Stimulated activated CD8-positive, alpha-beta memory T cell treated with anti-CD3 and anti-CD28 coated beads, Interleukin-12 subunit alpha, Interleukin-12 subunit beta, amount 100 ng/mL, for 4 hours (primary cell): ENCODE measurements around the gene STK4.

ENCODE experiments used
- DNase-seq: peaks from one replicate; pipeline ENCODE4 v3.0.0-alpha.2; 2020; ENCODE audit warnings: low read depth

STK4 gene

GRCh38 chr20:44966030-44966961, at the start of gene STK4:
Gene STK4, plus strand, starts transcription at chr20:44966512. Its CDS starts 57 bp downstream, at chr20:44966569.
- DNase-seq = peak; percentile 96

DNA sequence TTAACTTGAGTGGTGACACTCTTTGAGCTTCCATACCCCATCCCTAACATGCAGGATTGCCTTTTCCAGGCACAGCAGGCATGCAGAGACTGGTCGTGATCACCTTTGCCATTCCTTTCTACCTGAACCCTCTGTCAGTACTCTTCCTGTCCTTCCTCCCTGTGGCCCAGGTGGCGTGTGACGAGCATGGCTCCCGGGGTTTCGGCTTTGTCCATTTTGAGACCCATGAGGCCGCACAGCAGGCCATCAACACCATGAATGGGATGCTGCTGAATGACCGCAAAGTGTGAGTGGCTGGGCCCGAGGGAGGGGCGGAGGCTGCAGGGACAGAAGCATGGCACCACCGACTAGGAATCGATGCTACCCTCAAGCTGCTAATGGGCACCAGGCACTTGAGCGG, 49.7 kb upstream of the STK4 start:
- DNase-seq = no peak

DNA sequence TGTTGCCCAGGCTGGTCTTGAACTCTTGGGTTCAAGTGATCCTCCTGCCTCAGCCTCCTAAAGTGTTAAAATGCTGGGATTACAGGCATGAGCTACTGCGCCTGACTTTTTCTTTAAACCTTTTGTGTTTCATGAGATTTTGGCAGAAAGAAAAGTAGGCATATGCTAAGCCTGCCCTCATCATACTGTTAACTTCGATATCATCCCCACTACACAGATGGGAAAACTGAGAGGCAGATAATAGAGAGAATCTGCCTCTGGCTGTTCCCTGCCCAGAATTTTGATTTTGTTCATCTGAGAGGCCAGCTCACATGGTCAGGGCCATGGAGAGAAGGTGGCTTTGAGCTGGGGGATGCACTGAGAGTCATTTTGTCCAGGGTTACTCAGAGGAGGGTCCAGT, 48.9 kb upstream of the STK4 start:
- DNase-seq = no peak

DNA sequence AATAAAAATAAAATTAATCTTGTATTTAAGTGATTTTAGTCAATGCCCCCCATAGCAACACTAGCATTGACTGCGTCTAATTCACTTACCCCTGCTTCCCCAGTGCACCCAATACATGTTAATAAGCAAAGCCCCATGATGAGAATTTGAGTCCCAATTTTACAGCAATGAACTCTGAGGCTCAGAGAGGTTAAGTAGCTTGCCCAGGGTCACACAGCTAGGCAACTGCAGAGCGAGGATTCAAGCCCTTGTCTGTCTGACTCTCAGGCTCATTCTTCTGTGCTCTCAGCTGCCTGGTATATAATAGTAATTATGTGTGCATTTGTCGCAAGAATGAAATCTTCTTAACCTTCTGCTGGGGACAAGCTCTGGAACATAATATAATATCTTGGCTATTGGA, 48.0 kb upstream of the STK4 start:
- no peak for DNase-seq

DNA sequence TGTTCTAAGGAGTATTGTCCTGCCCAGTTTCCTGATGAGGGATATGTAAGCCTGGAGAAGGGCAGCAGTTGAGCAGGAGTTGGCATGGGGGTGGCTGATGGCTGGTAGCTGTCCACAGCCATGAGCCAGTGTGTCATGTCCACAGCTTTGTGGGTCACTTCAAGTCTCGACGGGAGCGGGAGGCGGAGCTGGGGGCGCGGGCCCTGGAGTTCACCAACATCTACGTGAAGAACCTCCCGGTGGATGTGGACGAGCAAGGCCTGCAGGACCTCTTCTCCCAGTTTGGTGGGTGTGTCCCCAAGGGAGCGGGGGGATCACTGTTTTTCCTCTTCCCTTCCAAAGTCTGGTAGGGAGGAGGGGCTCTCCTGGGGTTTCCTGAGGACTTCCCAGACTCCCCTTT, 47.6 kb upstream of the STK4 start:
- no peak for DNase-seq

- DNase-seq = no peak
Measured at GRCh38 chr20:44921447-44921846, 44.9 kb upstream of the STK4 start.

DNA sequence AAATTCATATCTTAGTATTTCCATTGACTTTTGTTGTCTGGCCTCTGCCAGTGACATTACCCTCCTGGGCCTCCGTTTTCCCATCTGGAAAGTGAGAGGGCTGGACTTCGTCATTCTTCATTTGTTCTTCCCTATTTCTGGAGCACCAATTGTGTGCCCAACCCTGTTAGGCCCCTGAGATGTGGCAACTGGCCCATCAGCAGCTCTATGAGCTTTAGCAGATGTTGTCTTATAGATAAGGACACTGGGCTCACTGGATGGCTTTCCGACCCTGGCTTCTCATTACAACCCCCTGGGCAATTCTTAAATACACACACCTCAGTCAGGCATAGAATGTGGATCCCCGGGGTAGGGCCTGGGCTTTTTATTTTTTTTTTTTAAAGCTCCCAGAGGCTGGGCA, 41.8 kb upstream of the STK4 start:
- DNase-seq = no peak

DNA sequence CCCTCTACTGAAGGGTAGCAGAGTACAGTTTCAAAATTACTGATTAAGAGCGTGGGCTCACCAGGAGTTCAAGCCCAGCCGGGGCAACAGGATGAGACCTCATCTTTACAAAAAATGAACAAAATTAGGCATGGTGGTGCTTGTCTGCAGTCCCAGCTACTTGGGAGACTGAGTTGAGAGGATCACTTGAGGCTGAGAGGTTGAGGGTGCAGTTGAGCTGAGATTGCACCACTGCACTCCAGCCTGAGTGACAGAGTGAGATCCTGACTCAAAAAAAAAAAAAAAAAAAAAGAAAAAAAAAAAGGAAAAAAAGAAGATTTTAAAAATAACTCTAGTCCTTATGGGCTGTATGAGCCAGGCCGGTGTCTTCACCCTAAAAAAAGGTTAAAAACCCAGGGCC, 37.7 kb upstream of the STK4 start:
- DNase-seq = no peak

DNA sequence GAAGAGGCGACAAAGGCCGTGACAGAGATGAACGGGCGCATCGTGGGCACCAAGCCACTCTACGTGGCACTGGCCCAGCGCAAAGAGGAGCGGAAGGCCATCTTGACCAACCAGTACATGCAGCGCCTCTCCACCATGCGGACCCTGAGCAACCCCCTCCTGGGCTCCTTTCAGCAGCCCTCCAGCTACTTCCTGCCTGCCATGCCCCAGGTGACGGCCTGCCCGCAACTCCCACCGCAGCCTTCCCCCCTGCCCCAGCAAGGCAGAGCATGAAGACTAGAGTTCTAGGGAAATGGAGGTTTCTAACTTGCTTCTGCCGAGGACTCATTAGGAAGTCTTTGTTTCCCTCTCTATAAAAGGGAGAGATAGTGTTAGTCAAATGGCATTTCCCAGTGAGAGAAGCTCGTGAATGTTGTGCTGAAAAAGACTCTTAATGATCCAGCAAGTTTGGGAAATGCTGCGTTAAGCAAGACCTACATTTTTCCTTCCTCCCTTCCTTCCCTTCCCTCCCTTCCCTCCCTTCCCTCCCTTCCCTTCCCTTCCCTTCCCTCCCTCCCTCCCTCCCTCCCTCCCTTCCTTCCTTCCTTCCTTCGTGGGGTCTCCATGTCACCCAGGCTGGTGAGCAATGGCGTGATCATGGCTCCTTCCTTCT, 35.7 kb upstream of the STK4 start:
- no peak for DNase-seq

DNA sequence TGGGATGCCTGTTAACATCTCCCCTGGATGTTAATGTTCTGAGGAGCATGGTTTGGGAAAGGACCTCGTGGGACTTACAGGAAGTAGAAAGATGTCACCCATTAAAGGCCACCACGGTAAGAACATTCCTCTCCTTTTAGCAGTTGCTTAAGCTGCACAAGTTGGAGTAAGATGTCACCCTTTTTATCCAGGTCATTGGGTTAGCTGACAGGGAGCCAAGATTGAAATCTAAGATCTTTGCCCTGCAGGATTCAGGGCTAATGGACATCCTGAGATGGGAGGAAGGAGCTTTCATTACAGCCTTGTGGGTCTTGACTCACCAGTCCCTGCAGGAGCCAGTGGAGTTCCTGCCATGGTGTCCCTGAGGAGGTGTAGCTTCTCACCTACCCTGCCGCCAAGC, 34.4 kb upstream of the STK4 start:
- DNase-seq = no peak

GRCh38 chr20:44932916-44933315, 33.4 kb upstream of the STK4 start:
- DNase-seq = no peak

- DNase-seq = no peak
Measured at GRCh38 chr20:44936510-44936909, 29.8 kb upstream of the STK4 start.

DNA sequence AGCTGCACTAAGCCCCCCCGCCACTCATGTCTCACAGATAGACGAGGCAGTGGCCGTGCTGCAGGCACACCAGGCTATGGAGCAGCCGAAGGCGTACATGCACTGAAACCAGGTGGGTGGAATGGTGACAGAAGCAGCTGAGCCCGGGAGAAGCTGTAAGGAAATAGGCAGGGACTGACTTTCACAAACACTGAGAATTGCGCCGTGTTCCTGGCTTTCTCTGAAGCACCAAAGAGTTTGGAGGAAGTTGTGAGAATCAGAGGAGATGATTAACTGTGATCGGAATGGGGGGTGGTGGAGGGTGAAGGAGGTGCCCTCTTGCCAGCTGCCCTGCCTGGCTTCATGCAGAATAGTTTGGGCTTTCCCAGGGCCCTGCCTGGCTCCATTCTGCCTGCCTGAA, 27.7 kb upstream of the STK4 start:
- DNase-seq = no peak

- no peak for DNase-seq
Measured at GRCh38 chr20:44941120-44941691, 25.1 kb upstream of the STK4 start.

DNA sequence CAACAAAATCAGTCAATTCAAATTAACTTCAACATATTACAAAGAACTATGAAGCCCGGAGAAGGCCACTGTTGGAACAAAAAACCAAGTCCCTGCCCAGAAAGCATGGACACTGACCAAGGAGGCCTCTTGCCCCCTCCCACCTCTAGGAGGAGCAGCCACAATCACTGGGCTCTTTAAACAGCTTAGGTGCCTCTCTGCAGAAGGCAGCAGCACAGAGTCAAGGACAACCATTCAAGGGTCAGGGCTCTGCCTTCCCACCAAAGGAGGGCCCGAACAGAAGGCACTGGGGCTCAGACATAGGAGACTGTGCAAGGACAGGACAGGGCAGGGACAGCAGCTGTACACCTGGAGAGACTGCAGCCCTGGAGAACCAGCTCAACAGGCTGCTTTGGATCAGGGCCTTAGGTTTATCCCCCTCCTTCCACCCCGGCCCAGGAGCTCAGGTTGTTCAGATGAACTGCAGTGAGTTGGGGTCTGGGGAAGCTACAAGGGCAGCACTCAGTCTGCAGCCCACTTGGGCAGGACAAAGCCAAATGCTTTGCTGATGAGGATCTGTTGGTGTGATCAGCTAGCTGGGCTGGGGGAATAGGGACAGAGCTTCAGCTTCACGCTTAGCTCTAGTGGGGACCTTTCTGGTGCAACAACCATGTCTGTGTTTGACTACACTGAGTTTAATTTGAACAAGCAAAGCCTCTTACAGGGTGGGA, 23.9 kb upstream of the STK4 start:
- no peak for DNase-seq

DNA sequence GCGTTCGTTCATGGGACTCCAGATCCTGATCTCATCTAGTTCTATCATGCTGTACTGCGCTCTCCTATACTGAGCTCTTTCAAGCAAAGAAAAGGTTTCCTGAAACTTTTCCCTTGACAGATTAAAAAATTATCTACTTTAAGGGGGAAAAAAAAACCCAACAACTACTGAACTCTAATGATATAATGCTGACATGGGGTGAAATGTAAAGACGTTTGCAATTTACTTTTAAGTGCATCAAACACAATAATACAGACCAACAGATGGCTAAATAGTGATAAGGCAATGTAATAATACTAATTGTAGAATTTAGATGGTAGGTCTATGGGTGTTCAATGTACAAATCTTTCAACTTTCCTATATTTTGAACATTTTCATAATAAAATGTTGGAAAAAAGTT, 22.5 kb upstream of the STK4 start:
- DNase-seq = no peak

DNA sequence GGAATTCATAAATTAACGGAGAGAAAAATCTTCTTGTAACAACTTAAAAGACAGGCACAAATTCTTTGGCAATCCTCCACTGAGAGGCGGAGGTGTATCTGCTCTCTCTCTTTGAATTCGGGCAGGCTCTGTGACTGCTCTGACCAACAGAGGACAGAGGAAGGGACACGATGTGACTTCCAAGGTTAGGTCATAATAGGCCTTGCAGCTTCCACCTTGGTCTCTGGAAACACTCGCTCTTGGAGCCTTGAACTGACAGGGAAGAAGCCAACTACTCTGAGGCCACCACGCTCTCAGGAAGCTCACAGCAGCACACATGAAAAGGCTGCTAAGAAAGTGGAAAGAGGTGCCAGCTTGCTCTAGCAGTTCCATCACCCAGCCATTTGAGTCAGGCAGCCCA, 21.1 kb upstream of the STK4 start:
- no peak for DNase-seq

- DNase-seq = no peak
Measured at GRCh38 chr20:44946271-44946852, 19.9 kb upstream of the STK4 start.

- no peak for DNase-seq
Measured at GRCh38 chr20:44948107-44948506, 18.2 kb upstream of the STK4 start.

DNA sequence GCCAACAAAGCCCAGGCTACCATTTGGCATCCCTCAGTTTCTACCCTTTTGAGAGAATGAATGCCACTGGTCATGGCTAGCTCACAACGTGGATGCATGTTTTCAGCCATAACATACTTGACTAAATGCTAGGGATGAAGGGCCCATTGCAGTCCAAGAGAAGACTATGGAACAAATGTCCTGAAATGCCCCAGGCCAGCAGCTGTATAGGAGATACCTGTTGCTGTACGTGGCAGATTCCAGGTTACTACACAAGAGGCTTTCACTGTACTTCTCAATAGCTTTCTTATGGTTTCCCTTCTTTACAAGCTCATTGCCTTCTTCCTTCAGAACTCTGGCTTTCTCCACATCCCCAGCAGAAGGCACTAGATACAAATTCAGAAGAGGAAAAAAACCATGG, 17.8 kb upstream of the STK4 start:
- DNase-seq = no peak

GRCh38 chr20:44950368-44950767, 15.9 kb upstream of the STK4 start:
- no peak for DNase-seq

GRCh38 chr20:44952731-44953130, 13.6 kb upstream of the STK4 start:
- DNase-seq = no peak
